22Rv1 (cell line): Measurements from ENCODE around the gene COL4A2.

Experiments
- CTCF ChIP-seq: fragments of 450-650 bp; IDR thresholded peaks from 2 replicates; pipeline ENCODE4 v1.5.1; 2017; ENCODE audit warnings: mild to moderate bottlenecking
- ZFX ChIP-seq: fragments of 450-650 bp; IDR thresholded peaks from 2 replicates; pipeline ENCODE4 v1.6.1; 2017; ENCODE audit warnings: antibody characterized with exemption, borderline replicate concordance

DNA sequence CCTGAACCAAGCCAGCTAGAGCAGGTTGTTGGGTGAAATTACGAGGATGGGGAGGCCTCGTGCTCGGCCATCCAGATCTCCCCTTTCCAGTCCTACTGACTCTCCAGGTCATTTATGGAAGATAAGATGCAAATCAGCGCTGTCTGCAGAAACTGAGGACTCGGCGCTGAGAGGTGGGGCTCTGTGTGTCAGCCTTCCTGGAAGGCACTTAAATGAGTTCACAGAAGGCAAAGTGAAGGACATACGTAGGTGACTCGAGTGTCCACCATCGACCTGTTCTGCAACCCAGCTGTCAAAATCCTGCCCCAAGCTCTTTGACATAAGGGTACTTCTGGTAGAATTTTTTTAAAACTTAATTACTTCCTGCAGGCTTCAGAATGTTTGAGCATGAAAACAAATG lies 168.0 kb downstream of the COL4A2 start:
- TF ChIP-seq CTCF (no peak), ZFX (no peak)
